ENCODE data around the gene ZBTB3.

ZBTB3 gene

GRCh38 chr11:62787005-62787759 is 33.2 kb upstream of the ZBTB3 start, which contains the start of gene TMEM179B:
Gene TMEM179B (plus strand): TSS chr11:62787402. CDS start chr11:62787432, 30 bp downstream.
- Histone ChIP-seq H3K4me1 (ENCODE audit: control insufficient read depth in 5 of 5, insufficient read depth in 5 of 5, low read length in 5 of 5) (peaks cover 14 to 51% (median 43%) of the 10 kb centered on the region in 5 donors), H3K27ac (ENCODE audit: low read depth, low read length) (peak within 1 kb of the TSS; percentile 90), H3K36me3 (ENCODE audit: control insufficient read depth in 5 of 5, insufficient read depth in 5 of 5, low read length in 5 of 5) (peaks cover 0 to 26% (median 21%) of the 10 kb centered on the region in 5 donors), H3K4me3 (ENCODE audit: low read depth in 1 of 5, low read length in 5 of 5) (peak within 1 kb of the TSS; percentile 77 to 99 (median 98)), H3K9me3 (ENCODE audit: control insufficient read depth in 5 of 5, low read length in 5 of 5) (no peaks in the 10 kb centered on the region), H3K27me3 (ENCODE audit: control insufficient read depth in 5 of 5, insufficient read depth in 4 of 5, low read length in 5 of 5) (no peaks in the 10 kb centered on the region), H3K9ac (ENCODE audit: low read length in 5 of 5) (peak within 1 kb of the TSS; percentile 66 to 90 (median 85))

GRCh38 chr11:62786318-62787004 is 32.5 kb upstream of the ZBTB3 start:
- Histone ChIP-seq H3K27ac (ENCODE audit: low read depth, low read length) (peak overlapping the region; percentile 90), H3K36me3 (ENCODE audit: control insufficient read depth in 5 of 5, insufficient read depth in 5 of 5, low read length in 5 of 5) (peaks cover 0 to 31% (median 28%) of the 10 kb centered on the region in 5 donors), H3K4me3 (ENCODE audit: low read depth in 1 of 5, low read length in 5 of 5) (peak overlapping the region; percentile 48 to 99 (median 87)), H3K4me1 (ENCODE audit: control insufficient read depth in 5 of 5, insufficient read depth in 5 of 5, low read length in 5 of 5) (peaks cover 13 to 44% (median 38%) of the 10 kb centered on the region in 5 donors), H3K9ac (ENCODE audit: low read length in 5 of 5) (peak overlapping the region; percentile 66 to 90 (median 85)), H3K27me3 (ENCODE audit: control insufficient read depth in 5 of 5, insufficient read depth in 4 of 5, low read length in 5 of 5) (no peaks in the 10 kb centered on the region), H3K9me3 (ENCODE audit: control insufficient read depth in 5 of 5, low read length in 5 of 5) (no peaks in the 10 kb centered on the region)

GRCh38 chr11:62782753-62783152 is 28.8 kb upstream of the ZBTB3 start:
- Histone ChIP-seq H3K27ac (ENCODE audit: low read depth, low read length) (no peak overlapping the region), H3K36me3 (ENCODE audit: control insufficient read depth in 5 of 5, insufficient read depth in 5 of 5, low read length in 5 of 5) (peaks cover 0 to 34% (median 25%) of the 10 kb centered on the region in 5 donors), H3K9ac (ENCODE audit: low read length in 5 of 5) (no peak overlapping the region), H3K9me3 (ENCODE audit: control insufficient read depth in 5 of 5, low read length in 5 of 5) (no peaks in the 10 kb centered on the region), H3K4me3 (ENCODE audit: low read depth in 1 of 5, low read length in 5 of 5) (no peak overlapping the region), H3K4me1 (ENCODE audit: control insufficient read depth in 5 of 5, insufficient read depth in 5 of 5, low read length in 5 of 5) (peaks cover 5 to 14% (median 11%) of the 10 kb centered on the region in 5 donors), H3K27me3 (ENCODE audit: control insufficient read depth in 5 of 5, insufficient read depth in 4 of 5, low read length in 5 of 5) (no peaks in the 10 kb centered on the region)

- Histone ChIP-seq H3K27me3 (ENCODE audit: control insufficient read depth in 5 of 5, insufficient read depth in 4 of 5, low read length in 5 of 5) (no peaks in the 10 kb centered on the region), H3K9me3 (ENCODE audit: control insufficient read depth in 5 of 5, low read length in 5 of 5) (no peaks in the 10 kb centered on the region), H3K4me1 (ENCODE audit: control insufficient read depth in 5 of 5, insufficient read depth in 5 of 5, low read length in 5 of 5) (no peaks in the 10 kb centered on the region), H3K4me3 (ENCODE audit: low read depth in 1 of 5, low read length in 5 of 5) (no peak overlapping the region), H3K27ac (ENCODE audit: low read depth, low read length) (no peak overlapping the region), H3K36me3 (ENCODE audit: control insufficient read depth in 5 of 5, insufficient read depth in 5 of 5, low read length in 5 of 5) (peaks cover 0 to 61% (median 46%) of the 10 kb centered on the region in 5 donors), H3K9ac (ENCODE audit: low read length in 5 of 5) (peak overlapping the region in 1 of 5 donors; percentile 28)
Observed at GRCh38 chr11:62778441-62778840, 24.5 kb upstream of the ZBTB3 start.

- Histone ChIP-seq H3K9me3 (ENCODE audit: control insufficient read depth in 5 of 5, low read length in 5 of 5) (no peaks in the 10 kb centered on the region), H3K27ac (ENCODE audit: low read depth, low read length) (no peak overlapping the region), H3K4me3 (ENCODE audit: low read depth in 1 of 5, low read length in 5 of 5) (no peak overlapping the region), H3K9ac (ENCODE audit: low read length in 5 of 5) (peak overlapping the region in 1 of 5 donors; percentile 4), H3K4me1 (ENCODE audit: control insufficient read depth in 5 of 5, insufficient read depth in 5 of 5, low read length in 5 of 5) (no peaks in the 10 kb centered on the region), H3K27me3 (ENCODE audit: control insufficient read depth in 5 of 5, insufficient read depth in 4 of 5, low read length in 5 of 5) (no peaks in the 10 kb centered on the region), H3K36me3 (ENCODE audit: control insufficient read depth in 5 of 5, insufficient read depth in 5 of 5, low read length in 5 of 5) (peaks cover 0 to 55% (median 40%) of the 10 kb centered on the region in 5 donors)
Observed at GRCh38 chr11:62777389-62777788, 23.4 kb upstream of the ZBTB3 start.

GRCh38 chr11:62775646-62776045 is 21.7 kb upstream of the ZBTB3 start:
- Histone ChIP-seq H3K36me3 (ENCODE audit: control insufficient read depth in 5 of 5, insufficient read depth in 5 of 5, low read length in 5 of 5) (peaks cover 0 to 47% (median 32%) of the 10 kb centered on the region in 5 donors), H3K9me3 (ENCODE audit: control insufficient read depth in 5 of 5, low read length in 5 of 5) (no peaks in the 10 kb centered on the region), H3K27me3 (ENCODE audit: control insufficient read depth in 5 of 5, insufficient read depth in 4 of 5, low read length in 5 of 5) (peaks cover 0 to 4% (median 0%) of the 10 kb centered on the region in 5 donors), H3K27ac (ENCODE audit: low read depth, low read length) (no peak overlapping the region), H3K9ac (ENCODE audit: low read length in 5 of 5) (peak overlapping the region in 1 of 5 donors; percentile 16), H3K4me3 (ENCODE audit: low read depth in 1 of 5, low read length in 5 of 5) (no peak overlapping the region), H3K4me1 (ENCODE audit: control insufficient read depth in 5 of 5, insufficient read depth in 5 of 5, low read length in 5 of 5) (peaks cover 5 to 13% (median 10%) of the 10 kb centered on the region in 5 donors)

GRCh38 chr11:62774407-62774806 is 20.4 kb upstream of the ZBTB3 start:
- H3K9ac ChIP-seq (ENCODE audit: low read length in 5 of 5) = no peak overlapping the region
- peaks cover 0 to 4% (median 0%) of the 10 kb centered on the region in 5 donors for H3K27me3 ChIP-seq (ENCODE audit: control insufficient read depth in 5 of 5, insufficient read depth in 4 of 5, low read length in 5 of 5)
- H3K36me3 ChIP-seq (ENCODE audit: control insufficient read depth in 5 of 5, insufficient read depth in 5 of 5, low read length in 5 of 5) = peaks cover 0 to 43% (median 32%) of the 10 kb centered on the region in 5 donors
- H3K4me3 ChIP-seq (ENCODE audit: low read depth in 1 of 5, low read length in 5 of 5) = no peak overlapping the region
- H3K9me3 ChIP-seq (ENCODE audit: control insufficient read depth in 5 of 5, low read length in 5 of 5) = no peaks in the 10 kb centered on the region
- H3K4me1 ChIP-seq (ENCODE audit: control insufficient read depth in 5 of 5, insufficient read depth in 5 of 5, low read length in 5 of 5) = peaks cover 7 to 24% (median 20%) of the 10 kb centered on the region in 5 donors
- H3K27ac ChIP-seq (ENCODE audit: low read depth, low read length) = no peak overlapping the region

GRCh38 chr11:62771144-62772021 is 17.4 kb upstream of the ZBTB3 start, which contains the start of gene TAF6L:
Gene TAF6L (plus strand): TSS chr11:62771396. CDS start chr11:62775784, 4,388 bp downstream.
- H3K9ac ChIP-seq (ENCODE audit: low read length in 5 of 5) = peak within 1 kb of the TSS; percentile 74 to 89 (median 80)
- H3K4me1 ChIP-seq (ENCODE audit: control insufficient read depth in 5 of 5, insufficient read depth in 5 of 5, low read length in 5 of 5) = peaks cover 7 to 24% (median 20%) of the 10 kb centered on the region in 5 donors
- no peaks in the 10 kb centered on the region for H3K9me3 ChIP-seq (ENCODE audit: control insufficient read depth in 5 of 5, low read length in 5 of 5)
- peaks cover 0 to 4% (median 0%) of the 10 kb centered on the region in 5 donors for H3K27me3 ChIP-seq (ENCODE audit: control insufficient read depth in 5 of 5, insufficient read depth in 4 of 5, low read length in 5 of 5)
- peak within 1 kb of the TSS; percentile 78 for H3K27ac ChIP-seq (ENCODE audit: low read depth, low read length)
- peak within 1 kb of the TSS; percentile 75 to 87 (median 81) for H3K4me3 ChIP-seq (ENCODE audit: low read depth in 1 of 5, low read length in 5 of 5)
- H3K36me3 ChIP-seq (ENCODE audit: control insufficient read depth in 5 of 5, insufficient read depth in 5 of 5, low read length in 5 of 5) = peaks cover 6 to 34% (median 23%) of the 10 kb centered on the region in 5 donors

GRCh38 chr11:62770778-62771143 is 16.8 kb upstream of the ZBTB3 start:
- H3K4me3 ChIP-seq (ENCODE audit: low read depth in 1 of 5, low read length in 5 of 5) = peak overlapping the region; percentile 75 to 86 (median 81)
- H3K27ac ChIP-seq (ENCODE audit: low read depth, low read length) = peak overlapping the region; percentile 78
- H3K9me3 ChIP-seq (ENCODE audit: control insufficient read depth in 5 of 5, low read length in 5 of 5) = no peaks in the 10 kb centered on the region
- H3K4me1 ChIP-seq (ENCODE audit: control insufficient read depth in 5 of 5, insufficient read depth in 5 of 5, low read length in 5 of 5) = peaks cover 7 to 24% (median 20%) of the 10 kb centered on the region in 5 donors
- peak overlapping the region; percentile 3 to 89 (median 80) for H3K9ac ChIP-seq (ENCODE audit: low read length in 5 of 5)
- H3K27me3 ChIP-seq (ENCODE audit: control insufficient read depth in 5 of 5, insufficient read depth in 4 of 5, low read length in 5 of 5) = peaks cover 0 to 4% (median 0%) of the 10 kb centered on the region in 5 donors
- peaks cover 6 to 33% (median 23%) of the 10 kb centered on the region in 5 donors for H3K36me3 ChIP-seq (ENCODE audit: control insufficient read depth in 5 of 5, insufficient read depth in 5 of 5, low read length in 5 of 5)
